ENCODE results near the gene DRC7.

- no peak for TF ChIP-seq CTCF (IDR thresholded peaks at IDR 0.05; ENCODE audit: low read depth, low read length, poor library complexity, severe bottlenecking)
- TF ChIP-seq EZH2phosphoT487 (IDR thresholded peaks at IDR 0.05; ENCODE audit: borderline replicate concordance, low read length) = no peak
Observed at GRCh38 chr16:57658878-57659674, 35.5 kb upstream of the DRC7 start.

Data from DOHH2 (cell line).